ENCODE data around the gene CHRNA4.

The CHRNA4 gene

DNA sequence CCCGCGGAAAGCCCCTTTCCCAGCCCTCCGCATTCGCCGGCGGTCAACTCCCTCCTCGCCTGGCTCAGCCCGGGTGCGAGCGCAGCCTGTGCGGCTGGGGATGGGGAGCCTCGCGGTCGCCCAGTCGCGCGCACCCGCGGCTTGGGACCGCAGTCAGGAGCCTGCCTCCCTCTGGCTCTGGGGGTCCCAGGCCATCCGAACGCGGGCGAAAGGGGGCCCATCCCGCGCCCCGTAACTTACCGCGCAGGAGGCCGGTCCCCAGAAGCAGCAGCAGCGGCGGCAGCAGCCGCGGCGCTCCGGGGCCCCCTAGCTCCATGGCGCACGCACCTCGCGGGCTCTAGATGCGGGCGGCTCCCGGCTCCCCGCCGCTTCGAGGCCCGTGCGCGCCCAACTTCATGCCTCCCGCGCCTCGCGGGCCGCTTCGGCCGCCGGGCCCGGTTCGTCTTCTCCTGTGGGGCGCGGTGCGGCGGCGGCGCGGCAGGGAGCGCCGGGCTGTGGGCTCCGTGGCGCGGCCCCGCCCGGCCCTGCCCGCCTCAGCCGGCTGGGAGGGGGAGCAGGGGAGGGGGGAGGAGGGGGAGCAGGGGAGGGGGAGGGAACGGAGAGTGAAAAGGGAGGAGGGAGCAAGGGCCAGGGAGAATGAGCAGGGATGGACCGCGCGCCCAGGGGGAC lies at the start of gene CHRNA4:
CHRNA4 (minus strand) TSS at position 500 of the 669 bp plus-strand sequence; CDS start at position 316, 184 bp downstream.
- no peak within 1 kb of the TSS for H3K27ac ChIP-seq (ENCODE audit: low read depth, low read length)
- H3K4me3 ChIP-seq (ENCODE audit: low read depth in 1 of 2, low read length in 2 of 2): no peak within 1 kb of the TSS
- no peak within 1 kb of the TSS for H3K9ac ChIP-seq (ENCODE audit: low read depth in 1 of 2, low read length in 2 of 2)
- peaks cover 20 to 24% of the 10 kb centered on the region in 2 donors for H3K27me3 ChIP-seq (ENCODE audit: control insufficient read depth in 1 of 2, insufficient read depth in 2 of 2, low read length in 2 of 2)
- no peaks in the 10 kb centered on the region for H3K4me1 ChIP-seq (ENCODE audit: control insufficient read depth in 1 of 2, insufficient read depth in 2 of 2, low read length in 2 of 2)
- no peaks in the 10 kb centered on the region for H3K36me3 ChIP-seq (ENCODE audit: control insufficient read depth in 1 of 2, insufficient read depth in 2 of 2, low read length in 2 of 2)
- no peaks in the 10 kb centered on the region for H3K9me3 ChIP-seq (ENCODE audit: control insufficient read depth in 1 of 2, low read length in 2 of 2)

DNA sequence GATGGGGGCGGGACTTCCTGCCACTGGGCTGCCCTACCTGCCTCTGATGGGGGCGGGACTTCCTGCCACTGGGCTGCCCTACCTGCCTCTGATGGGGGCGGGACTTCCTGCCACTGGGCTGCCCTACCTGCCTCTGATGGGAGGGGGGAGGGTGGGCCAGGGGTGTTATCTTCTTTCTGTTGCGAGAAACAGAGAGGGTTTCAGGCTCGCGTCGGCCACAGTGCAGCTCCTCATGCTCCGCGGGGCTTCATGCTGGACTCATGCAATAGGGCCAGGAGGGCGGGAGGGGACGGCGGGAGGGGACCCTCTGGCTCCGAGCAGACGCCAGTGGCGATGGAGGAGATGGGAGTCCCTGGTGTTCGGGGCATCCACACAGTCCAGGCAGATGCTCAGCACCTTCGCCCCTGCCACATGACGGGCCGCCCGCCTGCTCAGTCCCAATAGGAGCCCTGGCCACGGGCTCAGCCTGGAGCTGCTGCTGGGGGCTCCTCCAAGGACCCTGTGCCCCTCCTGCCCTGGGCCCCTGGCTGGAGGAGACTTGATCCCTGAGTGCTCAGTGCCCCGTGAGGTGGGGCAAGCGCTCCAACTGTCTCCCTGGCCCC lies 48.8 kb upstream of the CHRNA4 start:
- Histone ChIP-seq H3K9ac (ENCODE audit: low read depth in 1 of 2, low read length in 2 of 2) (no peak overlapping the region), H3K4me3 (ENCODE audit: low read depth in 1 of 2, low read length in 2 of 2) (no peak overlapping the region), H3K36me3 (ENCODE audit: control insufficient read depth in 1 of 2, insufficient read depth in 2 of 2, low read length in 2 of 2) (no peaks in the 10 kb centered on the region), H3K27me3 (ENCODE audit: control insufficient read depth in 1 of 2, insufficient read depth in 2 of 2, low read length in 2 of 2) (peaks cover 0 to 4% of the 10 kb centered on the region in 2 donors), H3K27ac (ENCODE audit: low read depth, low read length) (no peak overlapping the region), H3K9me3 (ENCODE audit: control insufficient read depth in 1 of 2, low read length in 2 of 2) (no peaks in the 10 kb centered on the region), H3K4me1 (ENCODE audit: control insufficient read depth in 1 of 2, insufficient read depth in 2 of 2, low read length in 2 of 2) (no peaks in the 10 kb centered on the region)

DNA sequence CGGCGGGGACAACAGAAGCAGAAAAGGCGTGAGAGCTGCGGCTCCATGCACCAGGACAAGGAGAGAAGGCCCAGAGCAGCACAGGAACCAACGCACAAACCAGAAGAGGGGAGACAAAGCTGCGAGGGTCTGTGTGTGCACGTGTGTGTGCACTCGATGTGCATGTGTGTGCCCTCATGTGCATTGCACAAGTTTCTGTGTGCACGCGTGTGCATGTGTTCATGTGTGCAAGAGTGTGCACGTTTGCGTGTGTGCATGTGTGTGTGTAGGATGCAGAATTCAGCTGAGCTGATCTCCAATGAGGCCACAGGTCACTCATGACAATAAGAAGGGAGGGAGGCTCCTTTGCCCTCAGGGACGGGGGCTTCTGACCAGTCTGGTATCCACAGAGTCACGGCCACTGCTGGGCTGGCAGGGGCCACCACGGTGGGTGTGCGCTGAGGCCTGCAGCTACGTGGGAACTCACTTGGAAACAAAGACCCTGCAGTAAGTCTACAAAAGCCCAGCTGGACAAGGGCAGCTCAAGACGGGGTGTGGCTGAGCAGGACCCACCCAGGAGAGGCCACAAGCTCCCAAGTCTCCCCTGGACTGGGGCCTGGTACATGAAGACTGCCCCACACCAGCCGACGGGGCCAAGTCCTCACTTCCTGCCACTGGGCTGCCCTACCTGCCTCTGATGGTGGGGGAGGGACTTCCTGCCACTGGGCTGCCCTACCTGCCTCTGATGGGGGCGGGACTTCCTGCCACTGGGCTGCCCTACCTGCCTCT lies 48.1 kb upstream of the CHRNA4 start:
- Histone ChIP-seq H3K4me1 (ENCODE audit: control insufficient read depth in 1 of 2, insufficient read depth in 2 of 2, low read length in 2 of 2) (no peaks in the 10 kb centered on the region), H3K36me3 (ENCODE audit: control insufficient read depth in 1 of 2, insufficient read depth in 2 of 2, low read length in 2 of 2) (no peaks in the 10 kb centered on the region), H3K27ac (ENCODE audit: low read depth, low read length) (no peak overlapping the region), H3K9ac (ENCODE audit: low read depth in 1 of 2, low read length in 2 of 2) (no peak overlapping the region), H3K9me3 (ENCODE audit: control insufficient read depth in 1 of 2, low read length in 2 of 2) (no peaks in the 10 kb centered on the region), H3K4me3 (ENCODE audit: low read depth in 1 of 2, low read length in 2 of 2) (no peak overlapping the region), H3K27me3 (ENCODE audit: control insufficient read depth in 1 of 2, insufficient read depth in 2 of 2, low read length in 2 of 2) (peaks cover 0 to 4% of the 10 kb centered on the region in 2 donors)

DNA sequence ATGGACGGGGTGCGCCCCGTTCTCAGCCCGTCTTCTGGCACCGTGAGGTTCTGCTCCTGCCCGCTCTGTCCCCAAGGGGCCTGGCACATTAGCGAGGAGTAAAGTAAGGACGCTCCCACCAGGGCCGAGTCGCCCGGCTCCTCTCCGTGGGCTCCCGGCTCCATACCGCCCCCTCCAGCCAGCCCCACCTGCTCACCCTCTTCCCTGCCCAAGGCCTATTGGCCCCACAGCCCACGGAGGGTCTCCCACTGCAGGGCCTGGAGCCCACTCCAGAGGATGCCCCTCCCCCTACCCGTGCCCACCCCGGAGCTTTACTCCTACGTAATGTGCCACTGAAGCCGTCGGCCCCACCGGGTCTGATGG lies 47.5 kb upstream of the CHRNA4 start:
- no peaks in the 10 kb centered on the region for H3K9me3 ChIP-seq (ENCODE audit: control insufficient read depth in 1 of 2, low read length in 2 of 2)
- no peak overlapping the region for H3K27ac ChIP-seq (ENCODE audit: low read depth, low read length)
- no peaks in the 10 kb centered on the region for H3K36me3 ChIP-seq (ENCODE audit: control insufficient read depth in 1 of 2, insufficient read depth in 2 of 2, low read length in 2 of 2)
- H3K4me3 ChIP-seq (ENCODE audit: low read depth in 1 of 2, low read length in 2 of 2): no peak overlapping the region
- peaks cover 0 to 4% of the 10 kb centered on the region in 2 donors for H3K27me3 ChIP-seq (ENCODE audit: control insufficient read depth in 1 of 2, insufficient read depth in 2 of 2, low read length in 2 of 2)
- H3K4me1 ChIP-seq (ENCODE audit: control insufficient read depth in 1 of 2, insufficient read depth in 2 of 2, low read length in 2 of 2): no peaks in the 10 kb centered on the region
- H3K9ac ChIP-seq (ENCODE audit: low read depth in 1 of 2, low read length in 2 of 2): no peak overlapping the region

DNA sequence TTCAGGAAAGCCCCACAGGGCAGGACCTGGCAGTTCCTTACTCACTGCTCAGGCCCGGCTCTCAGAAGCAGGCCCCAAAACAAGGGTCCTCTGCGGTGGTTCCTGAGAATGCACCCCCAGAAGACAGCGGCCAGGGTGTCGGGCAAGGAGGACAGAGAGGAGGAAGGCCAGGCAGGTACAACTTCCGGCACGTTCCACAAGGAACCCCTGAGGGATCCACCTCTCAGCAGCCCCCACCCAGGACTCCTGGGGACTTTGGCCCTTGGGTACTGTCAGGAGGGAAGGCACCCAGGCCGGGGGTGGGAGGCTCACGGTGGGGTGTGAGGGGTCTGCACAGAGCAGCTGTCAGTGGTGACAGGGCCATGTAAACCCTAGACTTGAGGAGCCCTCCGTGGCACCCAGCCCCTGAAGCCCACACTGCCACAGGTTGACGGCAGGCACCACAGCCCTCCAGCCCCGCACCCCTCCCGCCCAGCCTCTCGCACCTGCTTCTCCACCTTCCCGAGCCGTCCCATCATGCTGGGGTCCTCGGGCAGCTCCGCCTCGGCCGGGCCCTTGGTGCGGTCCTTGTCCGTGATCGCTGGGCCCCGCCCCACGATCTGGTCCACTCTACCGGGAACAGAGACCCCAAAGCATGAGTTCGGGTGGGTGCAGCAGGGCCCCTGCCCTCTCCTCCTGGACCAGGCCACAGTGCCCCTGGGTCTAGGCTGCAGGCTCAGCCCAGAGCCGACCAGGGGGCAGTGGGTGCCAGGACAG lies 47.0 kb upstream of the CHRNA4 start:
- Histone ChIP-seq H3K36me3 (ENCODE audit: control insufficient read depth in 1 of 2, insufficient read depth in 2 of 2, low read length in 2 of 2) (no peaks in the 10 kb centered on the region), H3K4me1 (ENCODE audit: control insufficient read depth in 1 of 2, insufficient read depth in 2 of 2, low read length in 2 of 2) (no peaks in the 10 kb centered on the region), H3K9me3 (ENCODE audit: control insufficient read depth in 1 of 2, low read length in 2 of 2) (no peaks in the 10 kb centered on the region), H3K4me3 (ENCODE audit: low read depth in 1 of 2, low read length in 2 of 2) (no peak overlapping the region), H3K27ac (ENCODE audit: low read depth, low read length) (no peak overlapping the region), H3K27me3 (ENCODE audit: control insufficient read depth in 1 of 2, insufficient read depth in 2 of 2, low read length in 2 of 2) (peaks cover 0 to 4% of the 10 kb centered on the region in 2 donors), H3K9ac (ENCODE audit: low read depth in 1 of 2, low read length in 2 of 2) (no peak overlapping the region)

DNA sequence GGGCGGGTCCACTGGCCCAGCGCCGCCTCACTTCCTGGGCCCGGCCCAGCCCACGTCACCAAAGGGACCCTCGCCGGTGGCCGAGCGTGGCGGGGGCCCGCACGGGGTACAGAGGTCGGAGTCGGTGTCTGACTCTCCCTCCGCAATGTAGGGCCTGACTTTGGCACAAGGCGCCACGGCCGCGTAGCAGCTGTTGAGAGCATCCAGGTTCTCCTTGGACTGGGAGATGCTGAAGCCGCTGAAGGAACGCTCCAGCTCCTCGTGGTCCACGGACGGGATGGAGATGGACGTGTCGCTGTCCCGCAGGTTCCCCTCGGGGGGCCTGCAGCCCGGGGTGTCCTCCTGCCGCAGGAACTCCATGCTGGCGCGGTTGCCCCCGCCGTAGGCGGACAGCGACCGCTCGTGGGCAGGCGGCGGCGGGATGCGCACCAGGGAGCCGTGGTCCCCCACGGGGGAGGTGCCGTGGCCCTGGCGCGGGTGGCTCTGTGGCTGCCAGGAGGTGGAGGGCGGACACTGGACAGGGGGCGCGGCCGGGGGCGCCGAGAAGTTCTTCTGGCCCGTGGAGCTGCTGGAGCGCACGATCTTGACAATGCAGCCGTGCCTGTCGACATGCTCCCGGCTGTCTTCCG lies 45.6 kb upstream of the CHRNA4 start:
- no peaks in the 10 kb centered on the region for H3K9me3 ChIP-seq (ENCODE audit: control insufficient read depth in 1 of 2, low read length in 2 of 2)
- H3K36me3 ChIP-seq (ENCODE audit: control insufficient read depth in 1 of 2, insufficient read depth in 2 of 2, low read length in 2 of 2): no peaks in the 10 kb centered on the region
- H3K4me3 ChIP-seq (ENCODE audit: low read depth in 1 of 2, low read length in 2 of 2): no peak overlapping the region
- H3K27me3 ChIP-seq (ENCODE audit: control insufficient read depth in 1 of 2, insufficient read depth in 2 of 2, low read length in 2 of 2): no peaks in the 10 kb centered on the region
- no peak overlapping the region for H3K9ac ChIP-seq (ENCODE audit: low read depth in 1 of 2, low read length in 2 of 2)
- no peak overlapping the region for H3K27ac ChIP-seq (ENCODE audit: low read depth, low read length)
- H3K4me1 ChIP-seq (ENCODE audit: control insufficient read depth in 1 of 2, insufficient read depth in 2 of 2, low read length in 2 of 2): no peaks in the 10 kb centered on the region

DNA sequence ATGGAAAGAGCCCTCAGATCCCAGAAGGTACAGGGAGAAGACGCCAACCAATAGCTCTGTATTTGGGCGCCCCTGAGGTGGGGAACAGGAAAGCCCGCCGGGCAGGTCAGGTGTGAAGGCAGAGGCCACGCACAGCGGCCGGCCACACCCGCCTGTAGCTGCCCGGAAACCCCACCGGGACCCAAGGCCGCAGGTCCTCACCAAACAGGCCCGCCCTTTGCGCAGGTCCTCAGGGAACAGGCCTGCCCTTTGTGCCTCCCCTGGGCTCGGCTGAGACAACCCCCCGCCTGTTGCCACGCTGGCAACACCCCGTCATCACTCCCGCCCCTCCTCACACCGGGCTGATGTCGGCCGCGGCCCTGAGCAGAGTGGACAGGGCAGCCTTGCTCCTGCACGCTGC lies 44.9 kb upstream of the CHRNA4 start:
- Histone ChIP-seq H3K4me3 (ENCODE audit: low read depth in 1 of 2, low read length in 2 of 2) (no peak overlapping the region), H3K9ac (ENCODE audit: low read depth in 1 of 2, low read length in 2 of 2) (no peak overlapping the region), H3K36me3 (ENCODE audit: control insufficient read depth in 1 of 2, insufficient read depth in 2 of 2, low read length in 2 of 2) (no peaks in the 10 kb centered on the region), H3K9me3 (ENCODE audit: control insufficient read depth in 1 of 2, low read length in 2 of 2) (no peaks in the 10 kb centered on the region), H3K4me1 (ENCODE audit: control insufficient read depth in 1 of 2, insufficient read depth in 2 of 2, low read length in 2 of 2) (no peaks in the 10 kb centered on the region), H3K27ac (ENCODE audit: low read depth, low read length) (no peak overlapping the region), H3K27me3 (ENCODE audit: control insufficient read depth in 1 of 2, insufficient read depth in 2 of 2, low read length in 2 of 2) (no peaks in the 10 kb centered on the region)

DNA sequence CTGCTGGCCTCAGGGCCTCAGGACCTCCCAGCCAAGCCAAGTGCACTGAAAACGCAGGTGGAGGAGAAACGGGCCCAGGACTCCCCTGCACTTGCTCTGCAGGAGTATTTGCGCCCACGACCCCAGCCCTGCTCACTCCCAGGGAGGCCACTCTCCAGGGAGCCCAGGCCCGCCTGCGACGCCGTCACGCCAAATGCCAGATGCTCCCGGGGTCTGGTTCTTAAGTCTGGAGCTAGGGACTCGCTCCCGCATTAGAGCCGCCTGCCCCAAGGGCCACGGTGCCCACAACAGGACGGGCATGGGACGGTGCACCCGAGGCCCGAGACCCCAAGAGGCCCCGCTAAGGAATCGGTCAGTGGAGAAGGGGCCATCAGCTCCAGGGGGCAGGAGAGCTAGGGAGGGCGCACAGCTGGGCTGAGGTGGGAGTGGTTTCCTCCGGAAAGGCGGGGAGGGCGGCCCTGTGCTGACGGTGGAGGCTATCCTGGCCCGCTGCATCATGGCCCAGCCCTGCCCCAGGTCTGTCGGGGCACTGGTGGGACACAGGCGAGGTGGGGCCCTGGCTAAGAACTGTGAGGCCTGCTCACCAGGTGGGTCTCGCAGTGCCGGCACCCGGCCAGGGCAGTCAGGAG lies 44.1 kb upstream of the CHRNA4 start:
- Histone ChIP-seq H3K4me1 (ENCODE audit: control insufficient read depth in 1 of 2, insufficient read depth in 2 of 2, low read length in 2 of 2) (no peaks in the 10 kb centered on the region), H3K9ac (ENCODE audit: low read depth in 1 of 2, low read length in 2 of 2) (no peak overlapping the region), H3K27me3 (ENCODE audit: control insufficient read depth in 1 of 2, insufficient read depth in 2 of 2, low read length in 2 of 2) (no peaks in the 10 kb centered on the region)

DNA sequence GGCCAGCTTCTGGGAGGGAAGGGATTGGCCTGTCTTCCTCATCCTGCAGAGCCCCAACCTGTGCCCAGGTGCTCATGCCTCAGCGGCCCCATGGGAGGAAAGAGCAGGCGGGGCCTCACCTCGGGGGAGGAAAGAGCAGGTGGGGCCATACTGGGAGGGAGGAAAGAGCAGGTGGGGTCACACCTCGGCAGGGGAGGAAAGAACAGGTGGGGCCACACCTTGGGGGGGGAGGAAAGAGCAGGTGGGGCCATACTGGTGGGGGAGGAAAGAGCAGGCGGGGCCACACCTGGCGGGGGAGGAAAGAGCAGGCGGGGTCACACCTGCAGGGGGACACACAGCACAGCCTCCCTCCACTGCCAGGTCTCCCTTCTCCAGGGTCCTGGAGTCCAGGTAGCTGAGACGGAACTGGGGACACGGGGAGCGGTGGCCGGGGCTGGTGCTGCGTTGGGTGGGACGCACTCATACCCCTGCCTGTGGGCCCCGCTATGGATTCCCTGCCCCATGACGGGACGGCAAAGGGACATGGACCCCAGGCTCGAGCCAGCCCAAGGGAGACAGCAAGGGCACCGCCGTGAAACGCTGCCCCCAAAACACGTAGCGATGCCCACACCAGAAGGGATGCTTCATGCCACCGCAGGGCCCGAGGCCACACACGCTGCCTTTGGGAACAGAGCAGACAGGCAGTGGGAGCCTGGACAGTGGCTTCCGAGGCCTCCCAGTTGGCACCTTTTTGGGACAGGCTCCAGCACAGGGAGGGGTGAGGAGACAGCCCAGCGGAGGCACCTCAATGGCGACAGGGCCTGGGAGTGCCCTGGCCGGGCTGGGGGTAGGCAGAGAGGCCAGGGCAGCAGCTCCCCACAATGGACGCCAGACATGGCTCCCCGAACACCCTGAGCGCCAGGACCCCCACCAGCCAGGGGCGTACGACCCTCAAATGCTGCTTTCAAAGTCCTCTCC lies 43.3 kb upstream of the CHRNA4 start:
- Histone ChIP-seq H3K36me3 (ENCODE audit: control insufficient read depth in 1 of 2, insufficient read depth in 2 of 2, low read length in 2 of 2) (no peaks in the 10 kb centered on the region), H3K27me3 (ENCODE audit: control insufficient read depth in 1 of 2, insufficient read depth in 2 of 2, low read length in 2 of 2) (no peaks in the 10 kb centered on the region), H3K27ac (ENCODE audit: low read depth, low read length) (no peak overlapping the region), H3K9me3 (ENCODE audit: control insufficient read depth in 1 of 2, low read length in 2 of 2) (no peaks in the 10 kb centered on the region), H3K4me1 (ENCODE audit: control insufficient read depth in 1 of 2, insufficient read depth in 2 of 2, low read length in 2 of 2) (no peaks in the 10 kb centered on the region), H3K4me3 (ENCODE audit: low read depth in 1 of 2, low read length in 2 of 2) (no peak overlapping the region), H3K9ac (ENCODE audit: low read depth in 1 of 2, low read length in 2 of 2) (no peak overlapping the region)

More for the DNA sequence above, 44.1 kb upstream of the CHRNA4 start:
- H3K27ac ChIP-seq (ENCODE audit: low read depth, low read length): no peak overlapping the region
- H3K9me3 ChIP-seq (ENCODE audit: control insufficient read depth in 1 of 2, low read length in 2 of 2): no peaks in the 10 kb centered on the region
- no peaks in the 10 kb centered on the region for H3K36me3 ChIP-seq (ENCODE audit: control insufficient read depth in 1 of 2, insufficient read depth in 2 of 2, low read length in 2 of 2)
- no peak overlapping the region for H3K4me3 ChIP-seq (ENCODE audit: low read depth in 1 of 2, low read length in 2 of 2)

Measured in duodenal mucosa (tissue), 2 donors.